HCT116 (cell line): Measurements from ENCODE around the gene DNAL4. TPM values are rescaled to one million over a fixed set of nuclear protein-coding genes. Genes with fewer than 3 reads are reported as not detected.

ENCODE experiments used
- ATAC-seq: fragments of 200-7000 bp; cut with Tn5 transposase; 2 replicates; pipeline ENCODE4 v1.9.1; 2020; ENCODE audit warnings: mild to moderate bottlenecking, moderate library complexity
- BruUV-seq: library from RNA; stranded (reverse); fragments of 400-500 nt; replicated peaks from 2 replicates; lab custom pipeline; 2021; lab: Mats Ljungman, UMichigan
- CTCF ChIA-PET: fragments of 300-600 bp; sonication (Branson Sonifier 250); formaldehyde crosslinking; loops from one replicate; lab custom pipeline; 2021; ENCODE audit warnings: antibody characterized with exemption; lab: Charles Lee
- POLR2A ChIA-PET: fragments of 300-600, 350-600 bp; sonication (Branson Sonifier 250); formaldehyde crosslinking; loops from one replicate; lab custom pipeline; 2021; ENCODE audit warnings: antibody characterized with exemption; lab: Charles Lee
- RAD21 ChIA-PET, 2 experiments: fragments of 300-600 bp; sonication (Branson Sonifier 250); formaldehyde crosslinking; loops; one replicate each; lab custom pipeline; 2023; ENCODE audit warnings: low total read pairs in 2 of 2; ENCODE audit not compliant: uncharacterized antibody in 2 of 2, unreplicated experiment in 2 of 2, low non-redundant PET in 1 of 2; lab: Charles Lee
- DNase-seq: peaks from one replicate; pipeline ENCODE4 v3.0.0-alpha.2; 2010; ENCODE audit warnings: low read depth, low spot score
- H2AFZ ChIP-seq: fragments of 200-600 bp; shearing (Covaris generic), sonication (generic); 2 replicates; pipeline ENCODE4 v1.6.1; 2017; ENCODE audit warnings: low read depth, mixed run types, mixed read lengths, antibody characterized with exemption, low read length; ENCODE audit not compliant: poor library complexity, severe bottlenecking
- H3K27ac ChIP-seq: 2 replicates; pipeline ENCODE4 v1.5.1; 2012; ENCODE audit warnings: low read depth, low read length
- H3K27me3 ChIP-seq: fragments of 200-600 bp; sonication (generic); 2 replicates; pipeline ENCODE4 v1.6.1; 2016; ENCODE audit warnings: mixed run types, low read length, mixed read lengths; ENCODE audit not compliant: insufficient read depth
- H3K36me3 ChIP-seq, 2 experiments: fragments of 200-500 bp in 1 of 2; fragments of 200-600 bp in 1 of 2; sonication (Bioruptor generic) in 1 of 2; sonication (generic) in 1 of 2; 2 replicates each; pipeline versions ENCODE4 v1.5.1 to v1.6.1; 2014 to 2016; ENCODE audit warnings: low read length in 2 of 2, inconsistent platforms in 1 of 2, mixed read lengths in 1 of 2, mixed run types in 1 of 2; ENCODE audit not compliant: insufficient read depth in 2 of 2, control insufficient read depth in 1 of 2
- H3K4me1 ChIP-seq, 2 experiments: fragments of 200-600 bp in 1 of 2; sonication (generic) in 1 of 2; 2 replicates each; pipeline versions ENCODE4 v1.5.1 to v1.6.1; 2012 to 2017; ENCODE audit warnings: low read length in 2 of 2, inconsistent platforms in 1 of 2, mild to moderate bottlenecking in 1 of 2, mixed read lengths in 1 of 2, mixed run types in 1 of 2, moderate library complexity in 1 of 2; ENCODE audit not compliant: insufficient read depth in 2 of 2, control insufficient read depth in 1 of 2
- H3K4me2 ChIP-seq: fragments of 200-600 bp; sonication (generic); 2 replicates; pipeline ENCODE4 v1.6.1; 2017; ENCODE audit warnings: mixed run types, low read length, mixed read lengths
- H3K4me3 ChIP-seq, 2 experiments: fragments of 200-600 bp in 1 of 2; sonication (generic) in 1 of 2; replicated peaks in 1 of 2; 2 replicates each; pipeline ENCODE4 v1.5.1; 2011 to 2016; ENCODE audit warnings: low read length in 2 of 2, control low read depth in 1 of 2, low read depth in 1 of 2, mild to moderate bottlenecking in 1 of 2, mixed read lengths in 1 of 2, mixed run types in 1 of 2
- H3K79me2 ChIP-seq: fragments of 200-600 bp; sonication (generic); 2 replicates; pipeline ENCODE4 v1.6.1; 2017; ENCODE audit warnings: mild to moderate bottlenecking, mixed run types, low read length, moderate library complexity, mixed read lengths; ENCODE audit not compliant: insufficient read depth
- H3K9ac ChIP-seq: fragments of 200-600 bp; sonication (generic); 2 replicates; pipeline ENCODE4 v1.6.1; 2016; ENCODE audit warnings: low read length, mixed read lengths
- H3K9me2 ChIP-seq: fragments of 200-600 bp; sonication (generic), shearing (Covaris generic); 2 replicates; pipeline ENCODE4 v1.6.1; 2017; ENCODE audit warnings: mixed run types, mild to moderate bottlenecking, moderate library complexity; ENCODE audit not compliant: insufficient read depth
- H3K9me3 ChIP-seq, 2 experiments: fragments of 200-500 bp in 1 of 2; fragments of 200-600 bp in 1 of 2; sonication (Bioruptor generic) in 1 of 2; sonication (generic) in 1 of 2; 2 replicates each; pipeline ENCODE4 v1.6.1; 2014 to 2017; ENCODE audit warnings: low read length in 2 of 2, mixed read lengths in 2 of 2, inconsistent platforms in 1 of 2, low read depth in 1 of 2, mild to moderate bottlenecking in 1 of 2, mixed run types in 1 of 2, moderate library complexity in 1 of 2; ENCODE audit not compliant: control insufficient read depth in 1 of 2, insufficient read depth in 1 of 2
- H4K20me1 ChIP-seq: fragments of 200-600 bp; sonication (generic), shearing (Covaris generic); 2 replicates; pipeline ENCODE4 v1.6.1; 2017; ENCODE audit warnings: mixed run types, mild to moderate bottlenecking, moderate library complexity; ENCODE audit not compliant: insufficient read depth
- EGR1 ChIP-seq: IDR thresholded peaks from 2 replicates; pipeline ENCODE4 v1.6.1; 2012; ENCODE audit warnings: low read depth
- EZH2phosphoT487 ChIP-seq: fragments of 200-600 bp; IDR thresholded peaks from 2 replicates; pipeline ENCODE4 v1.6.1; 2018; ENCODE audit warnings: antibody characterized with exemption, borderline replicate concordance
- FOSL1 ChIP-seq: IDR thresholded peaks from 2 replicates; pipeline ENCODE4 v1.6.1; 2012; ENCODE audit warnings: low read depth
- POLR2AphosphoS5 ChIP-seq: IDR thresholded peaks from 2 replicates; pipeline ENCODE4 v1.6.1; 2011; ENCODE audit warnings: mild to moderate bottlenecking, low read depth, low read length, moderate library complexity
- SIN3A ChIP-seq: IDR thresholded peaks from 2 replicates; pipeline ENCODE4 v1.6.1; 2012; ENCODE audit warnings: low read depth
- YY1 ChIP-seq: IDR thresholded peaks from 2 replicates; pipeline ENCODE4 v1.6.1; 2011; ENCODE audit warnings: low read length, low read depth, moderate library complexity, mild to moderate bottlenecking; ENCODE audit not compliant: insufficient replicate concordance; ENCODE audit errors: extremely low read depth
- ZFX ChIP-seq: fragments of 450-650 bp; IDR thresholded peaks from 2 replicates; pipeline ENCODE4 v1.6.1; 2017
- intact Hi-C: fragments of 100-400 bp; cut with micrococcal nuclease; formaldehyde crosslinking; loops from 2 replicates; pipeline ENCODE4 v1.10.0; 2022
- total RNA-seq: library from RNA; stranded (reverse); gene quantifications from one replicate; pipeline ENCODE4 v1.2.1, GENCODE V29; 2021; ENCODE audit not compliant: unreplicated experiment
- TF ChIP-seq, protein P1 (sequence below), 3 experiments: fragments of 200-600 bp in 1 of 3; sonication (generic) in 1 of 3; IDR thresholded peaks in 2 of 3; conservative IDR thresholded peaks in 1 of 3; 2 replicates each; pipeline ENCODE4 v1.5.1; 2012 to 2017; ENCODE audit warnings: low read depth in 2 of 3, low read length in 2 of 3, antibody characterized with exemption in 1 of 3, borderline replicate concordance in 1 of 3, control low read depth in 1 of 3, mild to moderate bottlenecking in 1 of 3, mixed read lengths in 1 of 3, mixed run types in 1 of 3, moderate library complexity in 1 of 3; ENCODE audit not compliant: insufficient read depth in 1 of 3

The DNAL4 gene
- total RNA-seq, 1 experiment from 2014 or later: 18.3 TPM

DNA sequence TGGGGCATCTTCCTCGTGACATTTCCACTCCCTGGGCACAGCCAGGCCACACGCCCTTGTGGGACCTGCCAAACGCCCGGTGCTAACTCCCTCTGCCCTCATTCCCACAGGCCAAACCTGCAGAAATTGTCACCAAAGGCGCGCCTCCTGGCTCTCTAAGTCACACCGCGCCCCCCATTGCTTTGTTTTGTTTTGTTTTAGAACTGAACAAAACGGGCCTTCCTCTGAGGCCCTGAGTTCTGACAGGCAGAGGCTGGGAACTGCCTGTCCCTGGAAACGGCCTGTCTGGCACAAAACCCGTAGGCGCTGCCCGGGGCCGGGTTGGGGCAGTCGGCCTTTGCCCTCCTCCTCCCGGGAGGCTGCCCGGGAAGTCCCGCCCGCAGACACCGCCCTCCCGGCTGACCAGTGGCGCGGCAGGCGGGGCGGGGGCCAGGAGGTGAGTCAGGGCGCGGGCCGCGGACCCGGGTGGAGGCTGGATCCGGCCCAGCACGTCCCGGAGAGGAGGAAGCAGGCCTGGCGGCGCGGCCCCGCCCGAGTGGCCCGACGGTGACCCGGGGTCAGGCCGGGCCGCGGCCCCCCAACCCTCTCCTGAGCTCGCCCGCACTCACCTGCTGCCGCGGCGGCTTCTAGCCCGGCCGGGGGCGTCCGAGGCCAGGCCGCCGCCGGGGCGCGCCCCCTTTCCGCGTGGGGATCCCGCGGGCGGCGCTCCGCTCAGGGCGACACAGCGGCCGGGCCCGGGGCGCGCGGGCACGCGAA is 38.6 kb downstream of the DNAL4 start:
- H4K20me1 ChIP-seq: no peaks in the 10 kb centered on the region
- ChIA-PET POLR2A (interaction anchor here (1.6 kb wide), 1 partner anchor 50 kb away, joined by 6 read pairs; the partner anchor contains the start of gene GTPBP1), RAD21 (no interaction called here), CTCF (interaction anchor here (1.5 kb wide), 1 partner anchor 30 kb away, joined by 3 read pairs; no protein-coding TSS in a partner anchor)
- H3K4me2 ChIP-seq: peak overlapping the region; percentile 98
- no peak for TF ChIP-seq EGR1
- peak; percentile 86; the same call in 1 of the 2 replicates for TF ChIP-seq ZFX
- TF ChIP-seq FOSL1: peak; percentile 45; the same call in 1 of the 2 replicates
- TF ChIP-seq SIN3A: peak; percentile 71
- TF ChIP-seq YY1: no peak
- TF ChIP-seq POLR2AphosphoS5: peak; percentile 48; the same call in 1 of the 2 replicates
- TF ChIP-seq, protein P1, sequence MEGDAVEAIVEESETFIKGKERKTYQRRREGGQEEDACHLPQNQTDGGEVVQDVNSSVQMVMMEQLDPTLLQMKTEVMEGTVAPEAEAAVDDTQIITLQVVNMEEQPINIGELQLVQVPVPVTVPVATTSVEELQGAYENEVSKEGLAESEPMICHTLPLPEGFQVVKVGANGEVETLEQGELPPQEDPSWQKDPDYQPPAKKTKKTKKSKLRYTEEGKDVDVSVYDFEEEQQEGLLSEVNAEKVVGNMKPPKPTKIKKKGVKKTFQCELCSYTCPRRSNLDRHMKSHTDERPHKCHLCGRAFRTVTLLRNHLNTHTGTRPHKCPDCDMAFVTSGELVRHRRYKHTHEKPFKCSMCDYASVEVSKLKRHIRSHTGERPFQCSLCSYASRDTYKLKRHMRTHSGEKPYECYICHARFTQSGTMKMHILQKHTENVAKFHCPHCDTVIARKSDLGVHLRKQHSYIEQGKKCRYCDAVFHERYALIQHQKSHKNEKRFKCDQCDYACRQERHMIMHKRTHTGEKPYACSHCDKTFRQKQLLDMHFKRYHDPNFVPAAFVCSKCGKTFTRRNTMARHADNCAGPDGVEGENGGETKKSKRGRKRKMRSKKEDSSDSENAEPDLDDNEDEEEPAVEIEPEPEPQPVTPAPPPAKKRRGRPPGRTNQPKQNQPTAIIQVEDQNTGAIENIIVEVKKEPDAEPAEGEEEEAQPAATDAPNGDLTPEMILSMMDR (IDR thresholded peaks at IDR 0.05 in 2 of 3, conservative IDR thresholded peaks at IDR 0.05 in 1 of 3; ENCODE audit: borderline replicate concordance in 1 of 3, insufficient read depth in 1 of 3, low read depth in 2 of 3, low read length in 2 of 3): no peak
- no peak for TF ChIP-seq EZH2phosphoT487
- peak overlapping the region; percentile 70 to 79 for H3K4me3 ChIP-seq
- peaks cover 14 to 37% of the 10 kb centered on the region in 2 experiments; a peak in 3 of 4 replicates for H3K4me1 ChIP-seq
- DNase-seq (no peak), ATAC-seq (peak; percentile 78)
- no peaks in the 10 kb centered on the region for H3K27me3 ChIP-seq
- H3K27ac ChIP-seq: peak overlapping the region; percentile 99
- H3K9ac ChIP-seq: peak overlapping the region; percentile 87
- H3K36me3 ChIP-seq: peaks cover 0 to 18% of the 10 kb centered on the region in 2 experiments; a peak in 2 of 4 replicates
- H3K9me3 ChIP-seq: no peaks in the 10 kb centered on the region
- H3K79me2 ChIP-seq: peaks cover 16% of the 10 kb centered on the region
- H2AFZ ChIP-seq: no peak overlapping the region
- intact Hi-C loops: no loop called here
- BruUV-seq: no TSS peak
- no peaks in the 10 kb centered on the region for H3K9me2 ChIP-seq
